ENCODE measurements around the gene POLK. TPM values are rescaled to one million over a fixed set of nuclear protein-coding genes. Genes with fewer than 3 reads are reported as not detected.

POLK gene
- total RNA-seq, result 10 to 100 TPM; 31.4 to 34.2 TPM

DNA sequence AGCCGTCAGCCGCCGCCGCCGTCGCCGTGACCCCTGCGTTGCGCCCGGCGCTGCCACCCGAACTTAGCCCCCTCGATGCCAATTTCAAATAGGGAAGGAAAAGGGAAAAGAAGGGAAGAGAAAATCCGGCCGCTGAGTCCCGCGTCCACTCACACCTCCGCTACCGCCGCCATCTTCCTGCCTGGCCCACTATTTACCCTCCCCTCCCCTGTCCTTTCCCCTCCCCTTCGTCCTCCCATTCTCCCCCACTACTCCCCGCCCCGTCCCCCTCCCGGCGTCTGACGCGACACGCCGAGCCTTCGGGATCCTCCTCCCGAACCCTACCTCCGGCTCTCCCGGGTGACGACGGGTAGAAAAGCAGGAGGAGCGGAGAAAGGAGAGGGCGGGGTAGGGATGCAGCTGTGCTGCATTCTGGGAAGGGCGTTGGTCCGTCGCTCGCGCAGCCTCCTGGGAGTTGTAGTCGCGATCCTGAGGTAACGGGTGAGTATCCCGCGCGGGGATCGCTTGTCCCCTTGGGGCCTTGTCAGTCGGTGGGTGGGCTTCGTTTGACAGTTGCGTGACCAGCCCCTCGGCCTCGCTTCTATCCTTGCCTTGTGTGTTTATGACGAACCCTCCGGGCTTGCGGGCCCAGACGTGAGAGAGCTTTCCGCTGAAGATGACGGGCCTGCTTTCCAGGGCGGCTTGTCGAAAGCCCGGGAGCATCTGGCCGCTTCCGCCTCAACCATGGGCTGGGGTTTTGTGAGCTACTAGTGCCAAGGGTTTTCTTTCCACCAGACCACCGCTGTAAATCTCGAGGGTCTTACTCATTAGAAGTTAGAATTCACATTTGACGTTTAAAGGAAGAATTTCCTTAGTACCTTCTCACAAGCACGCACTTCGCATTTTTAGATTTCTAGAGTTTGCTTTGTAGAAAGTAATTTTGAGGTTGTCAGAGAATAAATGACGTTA is at the start of gene POLK, which contains the start of gene CERT1:
POLK (plus strand) TSS at position 457 of the 948 bp plus-strand sequence.
CERT1 (minus strand) TSS at position 195 of the 948 bp plus-strand sequence. CDS start 422 bp downstream, outside the sequence.
- Mint-ChIP-seq H3K27me3 (ENCODE audit: low read depth) (no peaks in the 10 kb centered on the region), H3K9me3 (peaks cover 0 to 5% of the 10 kb centered on the region in 2 donors), H3K4me3 (peak within 1 kb of the TSS; percentile 96 to 99)

GRCh38 chr5:75463726-75464125 is 48.0 kb upstream of the POLK start:
- H3K27ac Mint-ChIP-seq, result no peak overlapping the region
- no peaks in the 10 kb centered on the region for H3K27me3 Mint-ChIP-seq (ENCODE audit: low read depth)
- H3K9me3 Mint-ChIP-seq, result peaks cover 2 to 5% of the 10 kb centered on the region in 2 donors
- H3K4me3 Mint-ChIP-seq, result no peak overlapping the region
- ATAC-seq (replicated peaks in 1 of 2) (no peak), DNase-seq (no peak)
- H3K4me1 Mint-ChIP-seq (ENCODE audit: low read depth), result peaks cover 37% of the 10 kb centered on the region
- H3K36me3 Mint-ChIP-seq (ENCODE audit: insufficient read depth in 2 of 2), result peaks cover 2 to 6% of the 10 kb centered on the region in 2 donors

More for the DNA sequence above, at the start of gene POLK, which contains the start of gene CERT1:
- DNase-seq (peak; percentile 93 to 96), ATAC-seq (replicated peaks in 1 of 2) (peak; percentile 93 to 94)
- Mint-ChIP-seq H3K36me3 (ENCODE audit: insufficient read depth in 2 of 2) (peaks cover 2 to 16% of the 10 kb centered on the region in 2 donors), H3K4me1 (ENCODE audit: low read depth) (peaks cover 66% of the 10 kb centered on the region), H3K27ac (peak within 1 kb of the TSS; percentile 89)

GRCh38 chr5:75465480-75465879 is 46.2 kb upstream of the POLK start:
- no peaks in the 10 kb centered on the region for H3K27me3 Mint-ChIP-seq (ENCODE audit: low read depth)
- H3K4me3 Mint-ChIP-seq, result no peak overlapping the region
- no peak for ATAC-seq (replicated peaks in 1 of 2)
- H3K27ac Mint-ChIP-seq, result no peak overlapping the region
- DNase-seq, result no peak
- H3K36me3 Mint-ChIP-seq (ENCODE audit: insufficient read depth in 2 of 2), result peaks cover 10 to 20% of the 10 kb centered on the region in 2 donors
- H3K9me3 Mint-ChIP-seq, result peaks cover 9 to 10% of the 10 kb centered on the region in 2 donors
- peaks cover 37% of the 10 kb centered on the region for H3K4me1 Mint-ChIP-seq (ENCODE audit: low read depth)

- Mint-ChIP-seq H3K4me1 (ENCODE audit: low read depth) (peaks cover 36% of the 10 kb centered on the region), H3K4me3 (no peak overlapping the region), H3K36me3 (ENCODE audit: insufficient read depth in 2 of 2) (peaks cover 13 to 25% of the 10 kb centered on the region in 2 donors), H3K9me3 (peaks cover 9 to 13% of the 10 kb centered on the region in 2 donors), H3K27me3 (ENCODE audit: low read depth) (no peaks in the 10 kb centered on the region), H3K27ac (no peak overlapping the region)
- DNase-seq, result no peak
- ATAC-seq (replicated peaks in 1 of 2), result no peak
Measured at GRCh38 chr5:75466006-75466716, 45.5 kb upstream of the POLK start.

DNA sequence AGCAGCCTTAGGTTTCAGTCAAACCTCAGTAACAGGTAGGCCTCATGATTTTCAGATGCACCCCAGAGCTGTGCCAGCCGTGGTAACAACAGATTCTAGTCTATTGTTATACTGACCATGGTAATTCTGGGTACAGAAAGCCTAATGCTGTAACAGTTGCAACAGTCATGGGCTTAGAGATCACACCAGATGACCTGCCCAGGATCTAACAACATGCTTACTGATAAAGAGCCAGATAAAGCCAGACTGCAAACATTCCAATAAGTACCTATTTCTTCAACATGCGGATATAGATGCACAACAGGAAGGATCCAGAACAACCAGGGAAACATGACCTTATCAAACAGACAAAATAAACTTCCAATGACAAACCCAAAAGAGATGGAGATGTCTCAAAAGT is 43.1 kb upstream of the POLK start:
- H3K27me3 Mint-ChIP-seq (ENCODE audit: low read depth), result no peaks in the 10 kb centered on the region
- H3K9me3 Mint-ChIP-seq, result peaks cover 9 to 11% of the 10 kb centered on the region in 2 donors
- H3K36me3 Mint-ChIP-seq (ENCODE audit: insufficient read depth in 2 of 2), result peaks cover 16 to 25% of the 10 kb centered on the region in 2 donors
- H3K27ac Mint-ChIP-seq, result no peak overlapping the region
- no peak for DNase-seq
- peaks cover 23% of the 10 kb centered on the region for H3K4me1 Mint-ChIP-seq (ENCODE audit: low read depth)
- no peak for ATAC-seq (replicated peaks in 1 of 2)
- no peak overlapping the region for H3K4me3 Mint-ChIP-seq

GRCh38 chr5:75469017-75469416 is 42.7 kb upstream of the POLK start:
- Mint-ChIP-seq H3K4me1 (ENCODE audit: low read depth) (peaks cover 23% of the 10 kb centered on the region), H3K36me3 (ENCODE audit: insufficient read depth in 2 of 2) (peaks cover 16 to 25% of the 10 kb centered on the region in 2 donors)
- ATAC-seq (replicated peaks in 1 of 2), result no peak

GRCh38 chr5:75471193-75471592 is 40.5 kb upstream of the POLK start:
- H3K27ac Mint-ChIP-seq, result no peak overlapping the region
- DNase-seq (no peak), ATAC-seq (replicated peaks in 1 of 2) (no peak)
- no peaks in the 10 kb centered on the region for H3K27me3 Mint-ChIP-seq (ENCODE audit: low read depth)
- peaks cover 16 to 25% of the 10 kb centered on the region in 2 donors for H3K36me3 Mint-ChIP-seq (ENCODE audit: insufficient read depth in 2 of 2)
- no peak overlapping the region for H3K4me3 Mint-ChIP-seq
- H3K4me1 Mint-ChIP-seq (ENCODE audit: low read depth), result peaks cover 8% of the 10 kb centered on the region
- peaks cover 9 to 11% of the 10 kb centered on the region in 2 donors for H3K9me3 Mint-ChIP-seq

More at GRCh38 chr5:75469017-75469416, 42.7 kb upstream of the POLK start:
- H3K27ac Mint-ChIP-seq, result no peak overlapping the region
- no peak for DNase-seq
- H3K9me3 Mint-ChIP-seq, result peaks cover 9 to 11% of the 10 kb centered on the region in 2 donors
- H3K4me3 Mint-ChIP-seq, result no peak overlapping the region
- H3K27me3 Mint-ChIP-seq (ENCODE audit: low read depth), result no peaks in the 10 kb centered on the region

DNA sequence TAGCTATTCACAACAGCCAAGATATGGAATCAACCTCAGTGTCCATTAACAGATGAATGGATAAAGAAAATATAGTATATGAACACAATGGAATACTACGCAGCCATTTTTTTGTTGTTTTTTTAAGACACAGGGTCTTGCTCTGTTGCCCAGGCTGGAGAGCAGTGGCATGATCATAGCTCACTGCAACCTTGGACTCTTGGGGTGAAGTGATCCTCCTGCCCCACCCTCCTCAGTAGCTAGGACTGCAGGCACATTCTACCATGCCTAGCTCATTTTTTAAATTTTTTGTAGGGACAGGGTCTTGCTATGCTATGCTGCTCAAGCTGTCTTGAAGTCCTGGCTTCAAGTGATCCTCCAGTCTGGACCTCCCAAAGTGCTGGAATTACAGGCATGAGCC is 38.7 kb upstream of the POLK start:
- Mint-ChIP-seq H3K27me3 (ENCODE audit: low read depth) (no peaks in the 10 kb centered on the region), H3K4me3 (no peak overlapping the region), H3K4me1 (ENCODE audit: low read depth) (peaks cover 3% of the 10 kb centered on the region), H3K36me3 (ENCODE audit: insufficient read depth in 2 of 2) (peaks cover 16 to 25% of the 10 kb centered on the region in 2 donors), H3K27ac (no peak overlapping the region), H3K9me3 (peaks cover 9 to 11% of the 10 kb centered on the region in 2 donors)
- ATAC-seq (replicated peaks in 1 of 2) (no peak), DNase-seq (no peak)

GRCh38 chr5:75473463-75473862 is 38.2 kb upstream of the POLK start:
- H3K4me1 Mint-ChIP-seq (ENCODE audit: low read depth), result peaks cover 7% of the 10 kb centered on the region

GRCh38 chr5:75475364-75475763 is 36.3 kb upstream of the POLK start:
- ATAC-seq (replicated peaks in 1 of 2), result no peak
- Mint-ChIP-seq H3K9me3 (peaks cover 0 to 4% of the 10 kb centered on the region in 2 donors), H3K36me3 (ENCODE audit: insufficient read depth in 2 of 2) (peaks cover 7 to 10% of the 10 kb centered on the region in 2 donors), H3K4me1 (ENCODE audit: low read depth) (peaks cover 10% of the 10 kb centered on the region), H3K4me3 (no peak overlapping the region), H3K27me3 (ENCODE audit: low read depth) (no peaks in the 10 kb centered on the region), H3K27ac (no peak overlapping the region)
- DNase-seq, result no peak

More at GRCh38 chr5:75473463-75473862, 38.2 kb upstream of the POLK start:
- no peak overlapping the region for H3K27ac Mint-ChIP-seq
- no peak for ATAC-seq (replicated peaks in 1 of 2)
- H3K9me3 Mint-ChIP-seq, result peaks cover 9 to 11% of the 10 kb centered on the region in 2 donors
- peaks cover 16 to 25% of the 10 kb centered on the region in 2 donors for H3K36me3 Mint-ChIP-seq (ENCODE audit: insufficient read depth in 2 of 2)
- no peaks in the 10 kb centered on the region for H3K27me3 Mint-ChIP-seq (ENCODE audit: low read depth)
- H3K4me3 Mint-ChIP-seq, result no peak overlapping the region
- no peak for DNase-seq

GRCh38 chr5:75481024-75481423 is 30.7 kb upstream of the POLK start:
- no peak for ATAC-seq (replicated peaks in 1 of 2)
- no peak overlapping the region for H3K4me3 Mint-ChIP-seq
- no peak for DNase-seq
- H3K36me3 Mint-ChIP-seq (ENCODE audit: insufficient read depth in 2 of 2), result peaks cover 17 to 26% of the 10 kb centered on the region in 2 donors
- H3K9me3 Mint-ChIP-seq, result peaks cover 8 to 11% of the 10 kb centered on the region in 2 donors
- peak overlapping the region; percentile 11 for H3K27ac Mint-ChIP-seq
- no peaks in the 10 kb centered on the region for H3K27me3 Mint-ChIP-seq (ENCODE audit: low read depth)
- H3K4me1 Mint-ChIP-seq (ENCODE audit: low read depth), result peaks cover 17% of the 10 kb centered on the region

DNA sequence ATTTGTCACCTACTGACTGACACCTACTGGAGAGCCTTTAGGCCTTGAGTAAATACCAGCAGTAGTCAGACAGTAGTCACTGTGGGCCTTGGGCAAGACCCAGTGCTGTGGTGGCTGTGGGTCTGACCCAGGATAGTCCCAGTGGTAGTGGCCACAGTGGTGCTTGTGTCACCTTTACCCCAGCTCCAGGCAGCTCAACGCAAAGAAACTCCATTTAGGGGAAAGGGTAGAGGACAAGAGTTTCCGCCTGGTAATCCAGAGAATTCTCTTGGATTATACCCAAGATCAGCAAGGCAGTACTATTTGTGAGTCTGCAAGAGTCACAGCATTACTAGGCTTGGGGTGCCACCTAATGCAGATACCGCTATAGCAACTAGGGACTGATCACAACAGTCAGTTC is 29.2 kb upstream of the POLK start:
- no peak overlapping the region for H3K27ac Mint-ChIP-seq
- H3K4me3 Mint-ChIP-seq, result no peak overlapping the region
- peak in 1 of 2 donors; percentile 36 for ATAC-seq (replicated peaks in 1 of 2)
- no peak for DNase-seq
- peaks cover 8 to 16% of the 10 kb centered on the region in 2 donors for H3K9me3 Mint-ChIP-seq
- no peaks in the 10 kb centered on the region for H3K27me3 Mint-ChIP-seq (ENCODE audit: low read depth)
- H3K4me1 Mint-ChIP-seq (ENCODE audit: low read depth), result peaks cover 26% of the 10 kb centered on the region
- peaks cover 20 to 33% of the 10 kb centered on the region in 2 donors for H3K36me3 Mint-ChIP-seq (ENCODE audit: insufficient read depth in 2 of 2)

- Mint-ChIP-seq H3K36me3 (ENCODE audit: insufficient read depth in 2 of 2) (peaks cover 27 to 46% of the 10 kb centered on the region in 2 donors), H3K27ac (no peak overlapping the region), H3K27me3 (ENCODE audit: low read depth) (no peaks in the 10 kb centered on the region), H3K9me3 (peaks cover 11 to 22% of the 10 kb centered on the region in 2 donors), H3K4me3 (no peak overlapping the region), H3K4me1 (ENCODE audit: low read depth) (peaks cover 17% of the 10 kb centered on the region)
- ATAC-seq (replicated peaks in 1 of 2) (no peak), DNase-seq (no peak)
Measured at GRCh38 chr5:75484605-75485004, 27.1 kb upstream of the POLK start.
